Measurements from ENCODE around the gene AKT1.

The AKT1 gene

DNA sequence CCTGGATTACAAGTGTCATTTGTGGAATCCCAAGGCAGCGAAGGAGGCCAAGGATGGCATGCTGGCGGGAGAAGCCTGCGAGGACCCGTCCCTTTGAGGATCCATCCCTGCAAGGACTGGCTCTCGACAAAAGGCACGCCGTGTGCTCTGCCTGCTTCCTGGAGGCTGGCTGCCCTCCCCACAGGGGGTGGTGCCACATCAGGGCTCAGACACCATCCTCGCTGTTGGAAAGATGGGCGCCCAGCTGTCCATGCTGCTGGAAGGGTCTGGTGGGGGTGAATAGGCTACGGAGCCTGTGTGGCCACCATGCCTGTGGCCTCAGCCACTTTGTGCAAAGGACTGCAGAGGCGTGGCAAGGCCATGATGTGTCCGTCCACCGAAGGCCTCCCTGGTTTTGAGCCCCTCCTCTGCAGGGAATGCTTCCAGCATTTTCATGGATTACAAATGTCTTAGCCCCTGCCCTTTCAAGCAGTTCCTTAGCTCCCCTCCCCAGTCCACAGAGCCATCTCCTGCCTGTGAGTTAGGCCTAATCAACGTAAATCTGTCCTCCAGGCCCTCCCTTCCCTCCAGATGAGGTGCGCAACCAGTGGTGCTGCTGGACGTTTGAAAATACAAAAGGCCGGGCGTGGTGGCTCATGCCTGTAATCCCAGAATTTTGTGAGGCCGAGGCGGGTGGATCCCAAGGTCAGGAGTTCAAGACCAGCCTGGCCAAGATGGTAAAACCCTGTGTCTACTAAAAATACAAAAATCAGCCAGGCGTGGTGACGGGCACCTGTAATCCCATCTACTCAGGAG lies 27.5 kb upstream of the AKT1 start:
- H4K20me1 ChIP-seq (ENCODE audit: insufficient read depth, low read length), result no peaks in the 10 kb centered on the region
- H3K9ac ChIP-seq (ENCODE audit: low read length), result no peak overlapping the region
- peaks cover 6% of the 10 kb centered on the region for H3K36me3 ChIP-seq (replicated peaks; ENCODE audit: low read depth, low read length)
- H2AFZ ChIP-seq (ENCODE audit: low read depth, low read length), result no peak overlapping the region
- TF ChIP-seq EZH2phosphoT487 (IDR thresholded peaks at IDR 0.05; ENCODE audit: low read depth), result no peak
- TF ChIP-seq, protein P1, sequence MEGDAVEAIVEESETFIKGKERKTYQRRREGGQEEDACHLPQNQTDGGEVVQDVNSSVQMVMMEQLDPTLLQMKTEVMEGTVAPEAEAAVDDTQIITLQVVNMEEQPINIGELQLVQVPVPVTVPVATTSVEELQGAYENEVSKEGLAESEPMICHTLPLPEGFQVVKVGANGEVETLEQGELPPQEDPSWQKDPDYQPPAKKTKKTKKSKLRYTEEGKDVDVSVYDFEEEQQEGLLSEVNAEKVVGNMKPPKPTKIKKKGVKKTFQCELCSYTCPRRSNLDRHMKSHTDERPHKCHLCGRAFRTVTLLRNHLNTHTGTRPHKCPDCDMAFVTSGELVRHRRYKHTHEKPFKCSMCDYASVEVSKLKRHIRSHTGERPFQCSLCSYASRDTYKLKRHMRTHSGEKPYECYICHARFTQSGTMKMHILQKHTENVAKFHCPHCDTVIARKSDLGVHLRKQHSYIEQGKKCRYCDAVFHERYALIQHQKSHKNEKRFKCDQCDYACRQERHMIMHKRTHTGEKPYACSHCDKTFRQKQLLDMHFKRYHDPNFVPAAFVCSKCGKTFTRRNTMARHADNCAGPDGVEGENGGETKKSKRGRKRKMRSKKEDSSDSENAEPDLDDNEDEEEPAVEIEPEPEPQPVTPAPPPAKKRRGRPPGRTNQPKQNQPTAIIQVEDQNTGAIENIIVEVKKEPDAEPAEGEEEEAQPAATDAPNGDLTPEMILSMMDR (IDR thresholded peaks at IDR 0.05; ENCODE audit: low read depth, low read length), result no peak
- no peaks in the 10 kb centered on the region for H3K4me1 ChIP-seq (ENCODE audit: low read length)
- no peak overlapping the region for H3K4me2 ChIP-seq (ENCODE audit: low read length)
- H3K4me3 ChIP-seq (ENCODE audit: low read length), result no peak overlapping the region
- H3K27ac ChIP-seq (ENCODE audit: low read length), result no peak overlapping the region
- H3K27me3 ChIP-seq (ENCODE audit: low read depth, low read length), result no peaks in the 10 kb centered on the region
- H3K9me3 ChIP-seq (ENCODE audit: insufficient read depth, low read length), result peaks cover 4% of the 10 kb centered on the region; the same call in 1 of the 2 replicates
- H3K79me2 ChIP-seq (ENCODE audit: low read length), result no peaks in the 10 kb centered on the region

DNA sequence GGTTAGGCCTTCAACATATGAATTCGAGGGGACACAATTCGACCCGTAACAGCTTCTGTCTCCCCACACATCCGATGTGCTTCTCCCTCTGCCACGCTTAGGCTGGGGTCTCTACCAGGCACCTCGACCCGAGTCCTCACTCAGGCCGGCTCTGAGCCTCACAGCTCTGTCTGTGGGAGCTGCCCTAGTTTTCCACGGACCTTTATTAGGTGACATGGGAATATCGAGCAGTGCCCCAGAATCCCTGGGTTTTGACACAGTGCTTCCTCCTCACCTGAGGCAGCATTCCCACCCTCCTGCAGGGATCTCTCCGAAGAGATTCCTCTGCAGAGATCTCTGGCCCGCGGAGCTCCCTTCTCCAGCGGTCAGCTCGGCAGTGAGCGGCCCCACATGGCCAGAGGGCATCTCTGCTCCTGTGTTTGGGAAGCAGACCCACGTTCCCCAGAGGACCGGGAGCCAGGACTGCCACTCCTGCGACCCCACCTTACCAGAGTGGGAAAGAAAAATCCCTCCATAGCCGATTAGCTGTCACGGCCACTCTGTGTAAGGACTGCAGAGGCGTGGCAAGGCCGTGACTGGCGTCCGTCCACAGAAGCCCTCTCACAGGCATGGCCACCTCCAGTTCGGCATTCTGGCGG lies 26.5 kb upstream of the AKT1 start:
- TF ChIP-seq EZH2phosphoT487 (IDR thresholded peaks at IDR 0.05; ENCODE audit: low read depth), result no peak
- TF ChIP-seq, protein P1 (IDR thresholded peaks at IDR 0.05; ENCODE audit: low read depth, low read length), result no peak
- Histone ChIP-seq H3K79me2 (ENCODE audit: low read length) (peaks cover 5% of the 10 kb centered on the region), H3K4me3 (ENCODE audit: low read length) (no peak overlapping the region), H3K27ac (ENCODE audit: low read length) (no peak overlapping the region), H3K4me2 (ENCODE audit: low read length) (no peak overlapping the region), H3K27me3 (ENCODE audit: low read depth, low read length) (no peaks in the 10 kb centered on the region), H3K4me1 (ENCODE audit: low read length) (peaks cover 3% of the 10 kb centered on the region), H2AFZ (ENCODE audit: low read depth, low read length) (no peak overlapping the region), H3K36me3 (replicated peaks; ENCODE audit: low read depth, low read length) (peaks cover 13% of the 10 kb centered on the region), H3K9ac (ENCODE audit: low read length) (no peak overlapping the region), H4K20me1 (ENCODE audit: insufficient read depth, low read length) (no peaks in the 10 kb centered on the region), H3K9me3 (ENCODE audit: insufficient read depth, low read length) (peaks cover 6% of the 10 kb centered on the region; the same call in 1 of the 2 replicates)

DNA sequence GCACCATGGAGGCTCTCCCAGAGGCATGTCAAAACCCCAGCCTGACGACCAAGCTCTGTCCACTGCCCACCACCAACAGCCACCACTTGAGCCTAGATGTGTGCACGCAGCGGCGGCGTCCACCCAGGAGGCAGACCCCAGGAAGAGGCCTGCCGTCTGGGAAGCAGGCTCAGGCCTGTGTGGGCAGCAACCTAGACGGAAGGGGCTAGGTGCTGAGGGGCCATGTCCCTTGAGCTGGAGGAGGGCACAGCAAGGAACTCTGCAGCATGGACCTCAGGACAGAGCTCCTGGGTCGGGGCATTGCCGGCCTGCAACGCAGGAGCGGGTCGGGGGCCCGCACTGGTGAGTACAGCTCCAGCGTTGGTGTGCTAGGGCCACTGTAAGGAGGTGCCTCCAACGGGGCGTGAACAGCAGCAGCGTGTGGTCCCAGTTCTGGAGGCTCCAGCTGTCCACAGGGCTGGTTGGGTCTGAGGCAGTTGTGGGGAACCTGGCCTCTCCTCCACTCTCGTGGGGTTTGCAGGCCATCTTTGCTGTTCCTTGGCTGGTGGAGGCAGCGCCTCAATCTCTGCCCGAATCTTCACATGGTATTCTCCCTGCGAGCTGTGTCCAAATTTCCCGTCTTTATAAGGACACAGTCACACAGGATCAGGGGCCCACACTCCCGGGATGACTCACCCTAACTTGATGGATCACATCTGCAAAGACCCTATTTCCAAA lies 25.8 kb upstream of the AKT1 start:
- Histone ChIP-seq H3K79me2 (ENCODE audit: low read length) (peaks cover 12% of the 10 kb centered on the region), H4K20me1 (ENCODE audit: insufficient read depth, low read length) (no peaks in the 10 kb centered on the region), H3K27ac (ENCODE audit: low read length) (no peak overlapping the region), H3K4me2 (ENCODE audit: low read length) (no peak overlapping the region), H3K36me3 (replicated peaks; ENCODE audit: low read depth, low read length) (peaks cover 13% of the 10 kb centered on the region), H2AFZ (ENCODE audit: low read depth, low read length) (no peak overlapping the region), H3K4me1 (ENCODE audit: low read length) (peaks cover 6% of the 10 kb centered on the region), H3K9ac (ENCODE audit: low read length) (no peak overlapping the region), H3K27me3 (ENCODE audit: low read depth, low read length) (no peaks in the 10 kb centered on the region), H3K4me3 (ENCODE audit: low read length) (no peak overlapping the region), H3K9me3 (ENCODE audit: insufficient read depth, low read length) (peaks cover 6% of the 10 kb centered on the region; the same call in 1 of the 2 replicates)
- no peak for TF ChIP-seq EZH2phosphoT487 (IDR thresholded peaks at IDR 0.05; ENCODE audit: low read depth)
- TF ChIP-seq, protein P1 (IDR thresholded peaks at IDR 0.05; ENCODE audit: low read depth, low read length), result no peak

Data from OCI-LY3 (cell line).